ENCODE data around the gene RNF181. TPM values are rescaled to one million over a fixed set of nuclear protein-coding genes. Genes with fewer than 3 reads are reported as not detected.
A peak's percentile ranks its signal among the peaks of the same experiment; 100 is the strongest.
"Not testable (repeated sequence)": the region's sequence is repeated elsewhere in the genome, so short reads cannot be mapped to it uniquely, and the experiment has no call there.

The RNF181 gene
- total RNA-seq, 1 donor from 2014 or later: 95.2 TPM

DNA sequence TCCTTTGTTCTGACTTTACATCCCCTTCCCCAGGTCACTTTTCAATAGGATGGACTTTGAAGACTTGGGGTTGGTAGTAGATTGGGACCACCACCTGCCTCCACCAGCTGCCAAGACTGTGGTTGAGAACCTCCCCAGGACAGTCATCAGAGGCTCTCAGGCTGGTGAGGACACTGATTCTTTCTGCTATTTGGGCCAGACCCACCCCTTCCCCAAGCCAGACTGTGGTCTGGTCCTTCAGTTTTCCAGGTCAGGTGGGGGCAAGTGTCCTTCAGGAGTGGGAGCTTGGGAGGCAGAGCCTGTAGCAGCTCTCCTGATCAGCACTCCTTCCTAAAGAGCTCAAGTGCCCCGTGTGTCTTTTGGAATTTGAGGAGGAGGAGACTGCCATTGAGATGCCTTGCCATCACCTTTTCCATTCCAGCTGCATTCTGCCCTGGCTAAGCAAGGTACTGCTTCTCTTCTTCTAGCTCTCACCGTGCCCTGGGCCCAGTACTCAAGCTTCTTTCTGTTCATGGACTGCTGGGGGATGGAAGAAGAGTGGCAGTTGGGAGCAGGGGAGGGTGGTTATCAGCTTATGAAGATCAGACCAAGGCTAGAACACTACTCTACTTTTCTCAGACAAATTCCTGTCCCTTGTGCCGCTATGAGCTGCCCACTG lies 1.1 kb downstream of the RNF181 start:
- ATAC-seq: no peak

DNA sequence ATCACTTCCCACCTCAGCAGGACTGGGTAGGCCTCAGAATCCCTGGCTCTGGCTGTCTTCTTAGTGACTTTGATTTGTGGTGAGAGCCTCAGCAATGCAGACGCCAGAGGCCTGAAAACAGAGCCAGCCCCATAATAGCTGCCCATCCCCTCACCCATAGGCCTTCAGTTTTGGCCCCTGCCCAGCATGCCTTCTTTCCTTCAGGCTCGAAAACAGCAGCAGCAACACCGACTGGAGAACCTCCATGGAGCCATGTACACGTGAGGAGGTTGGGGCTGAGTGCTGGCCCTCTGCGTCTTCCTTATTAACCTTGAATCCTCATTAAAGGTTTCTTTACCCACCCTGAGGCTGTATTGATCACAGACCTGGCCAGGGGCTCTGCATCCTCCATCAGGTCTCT lies 1.7 kb downstream of the RNF181 start:
- no peak for ATAC-seq

DNA sequence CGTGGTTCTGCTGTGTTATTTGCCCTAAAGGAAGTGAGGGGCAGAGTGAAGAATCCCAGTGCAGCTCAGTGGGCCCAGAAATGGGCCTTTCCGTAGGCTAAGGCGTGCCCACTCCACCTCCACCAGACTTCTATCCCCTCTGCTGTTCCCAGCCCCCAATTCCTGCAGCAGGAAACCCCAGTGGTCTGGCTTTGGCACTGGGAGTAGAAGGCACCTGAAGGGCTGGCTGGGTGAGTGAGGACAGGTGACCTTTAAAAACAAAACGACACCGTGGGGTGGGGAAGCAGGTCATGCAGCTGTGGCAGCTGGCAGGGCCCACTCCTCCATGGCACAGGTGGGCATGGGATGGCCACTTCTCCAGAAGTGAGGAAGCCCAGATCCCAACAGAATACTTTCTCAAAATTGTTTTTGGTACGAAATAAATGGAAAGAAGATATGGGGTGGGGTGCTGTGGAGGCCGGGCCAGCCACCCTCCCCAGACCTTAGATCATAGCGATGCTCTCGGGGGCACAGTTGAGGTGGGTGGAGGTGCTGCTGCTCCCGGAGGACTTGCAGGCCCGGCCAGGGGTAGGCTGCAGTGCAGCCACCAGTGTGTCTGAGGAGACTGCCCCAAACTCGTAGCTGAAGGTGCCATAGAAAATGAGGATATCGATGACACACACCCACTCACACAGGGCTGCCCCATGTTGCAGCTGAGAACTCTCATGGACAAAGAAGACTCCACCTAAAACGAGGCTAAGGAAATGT lies 3.2 kb downstream of the RNF181 start:
- ATAC-seq: no peak

DNA sequence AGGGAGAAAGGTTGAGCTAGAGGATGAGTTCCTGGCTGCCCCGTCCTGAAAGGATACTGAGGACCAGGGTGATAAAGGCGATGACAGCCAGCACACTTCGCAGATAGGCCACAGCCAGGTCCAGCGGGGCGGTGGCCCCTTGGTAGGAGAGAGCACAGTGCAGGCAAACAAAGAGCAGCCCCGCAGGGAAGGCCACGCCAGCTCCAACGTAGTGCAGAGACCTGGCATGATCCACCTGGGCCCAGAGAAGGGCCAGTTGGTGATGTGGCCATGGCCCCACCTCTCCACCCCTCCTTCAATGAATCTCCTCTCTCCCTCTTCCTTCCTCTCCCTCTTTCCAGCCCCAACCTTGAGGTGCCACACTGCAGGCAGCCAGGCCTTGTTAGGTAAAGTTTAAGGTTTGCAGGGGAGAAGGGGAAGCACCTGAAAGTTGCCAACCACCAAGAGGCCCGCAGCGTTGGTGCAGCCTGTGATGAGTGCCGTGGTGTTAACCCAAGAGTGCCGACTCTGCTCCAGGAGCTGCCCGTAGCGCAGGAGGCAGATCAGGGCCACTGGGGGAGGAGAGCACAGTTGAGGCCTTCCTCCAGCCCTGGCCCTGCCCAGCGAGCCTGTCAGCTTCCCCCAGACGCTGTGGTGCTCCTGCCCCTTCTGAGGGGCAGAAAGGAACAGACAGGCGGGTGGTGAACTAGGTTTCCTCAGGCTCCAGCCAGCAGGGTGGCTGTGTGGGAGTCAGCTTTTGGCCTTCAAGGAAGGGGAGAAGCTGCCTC lies 4.1 kb downstream of the RNF181 start:
- no peak for ATAC-seq

DNA sequence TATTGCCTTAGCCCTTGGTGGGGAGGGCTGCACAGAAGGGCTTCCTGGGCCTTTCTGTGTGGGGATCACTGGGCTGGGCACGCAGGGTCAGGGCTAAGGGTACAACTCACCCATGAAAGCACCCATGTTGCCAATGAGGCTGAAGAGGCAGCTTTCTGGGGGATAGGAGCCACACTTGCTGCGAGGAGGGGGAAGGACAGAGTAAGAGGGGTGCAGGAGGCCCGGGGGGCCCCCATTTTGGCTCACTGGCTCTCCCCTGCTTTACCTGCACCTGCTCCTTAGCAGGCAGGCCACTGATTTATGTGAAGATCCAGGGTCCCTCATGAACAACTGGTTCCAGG lies 4.7 kb downstream of the RNF181 start:
- no peak for ATAC-seq

DNA sequence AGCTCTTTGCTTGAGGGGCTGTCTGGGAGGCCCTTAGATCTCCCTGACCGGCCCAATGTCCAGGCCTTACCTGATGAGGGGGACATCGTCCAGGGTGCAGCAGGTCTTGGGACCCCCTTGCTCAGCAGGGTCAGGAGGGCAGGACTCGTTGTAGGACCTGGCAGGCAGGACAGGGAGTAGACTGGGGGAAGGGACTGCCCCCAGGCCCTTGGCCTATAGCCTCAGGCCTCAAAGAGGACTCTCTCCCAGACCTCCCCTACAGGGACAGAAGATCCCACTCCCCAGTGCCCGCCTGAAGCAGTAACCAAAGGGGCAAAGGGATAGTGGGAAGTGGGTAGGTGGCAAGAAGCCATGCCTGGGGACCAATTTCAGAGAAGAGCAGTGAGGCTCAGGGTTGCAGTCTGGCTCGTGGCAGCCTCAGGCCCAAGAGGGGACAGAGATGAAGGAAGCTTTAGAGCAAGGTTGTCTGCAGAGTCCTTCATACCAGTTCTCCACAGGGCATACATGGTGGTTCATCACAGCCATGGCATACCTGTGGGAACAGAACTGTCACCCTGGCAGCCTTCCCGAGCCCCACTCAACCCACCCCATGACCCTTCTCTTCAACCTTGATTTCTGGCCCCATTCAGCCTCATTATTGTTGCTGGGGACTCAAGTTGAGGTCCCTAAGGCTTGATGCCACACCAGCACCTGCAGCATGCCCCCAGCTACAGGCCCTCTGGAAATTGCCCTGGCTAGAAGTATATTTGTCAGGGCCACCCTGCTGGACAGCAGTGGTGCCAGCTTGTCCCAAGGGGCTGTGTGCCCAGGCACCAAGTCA lies 5.6 kb downstream of the RNF181 start:
- no peak for ATAC-seq

DNA sequence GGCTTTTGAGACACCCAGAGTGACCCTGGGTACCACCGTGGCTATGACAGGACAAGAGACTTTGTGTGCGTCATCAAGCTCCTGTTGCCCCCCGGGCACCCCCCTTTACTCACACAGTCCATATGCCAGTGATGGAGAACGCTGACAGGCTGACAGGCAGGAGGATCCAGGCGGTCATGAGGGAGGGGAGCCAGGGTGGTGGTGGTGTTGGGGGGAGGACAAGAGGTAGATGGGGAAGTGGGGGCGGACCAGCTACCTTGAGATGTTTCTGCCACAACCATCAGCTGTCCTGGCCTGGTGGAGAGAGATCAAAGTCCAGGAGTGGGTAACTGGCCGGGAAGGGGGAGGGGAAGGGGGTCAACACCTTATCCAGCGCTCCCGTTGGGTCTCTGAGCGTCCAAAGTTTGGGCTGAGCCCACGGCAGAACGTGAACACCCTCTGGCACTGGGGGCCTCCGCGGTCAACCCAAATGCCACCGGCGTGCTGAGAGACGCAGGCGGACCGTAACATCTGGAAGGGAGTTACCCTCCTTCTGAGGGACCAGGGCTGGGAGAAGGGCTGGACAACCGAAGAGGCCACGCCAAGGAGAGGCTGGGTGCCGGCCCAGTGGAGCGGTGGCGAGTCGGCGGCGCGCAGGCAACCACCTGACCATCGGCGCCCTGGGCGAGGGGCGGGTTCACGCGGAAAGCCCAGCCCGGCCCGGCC lies 6.4 kb downstream of the RNF181 start:
- ATAC-seq: peak; percentile 56

DNA sequence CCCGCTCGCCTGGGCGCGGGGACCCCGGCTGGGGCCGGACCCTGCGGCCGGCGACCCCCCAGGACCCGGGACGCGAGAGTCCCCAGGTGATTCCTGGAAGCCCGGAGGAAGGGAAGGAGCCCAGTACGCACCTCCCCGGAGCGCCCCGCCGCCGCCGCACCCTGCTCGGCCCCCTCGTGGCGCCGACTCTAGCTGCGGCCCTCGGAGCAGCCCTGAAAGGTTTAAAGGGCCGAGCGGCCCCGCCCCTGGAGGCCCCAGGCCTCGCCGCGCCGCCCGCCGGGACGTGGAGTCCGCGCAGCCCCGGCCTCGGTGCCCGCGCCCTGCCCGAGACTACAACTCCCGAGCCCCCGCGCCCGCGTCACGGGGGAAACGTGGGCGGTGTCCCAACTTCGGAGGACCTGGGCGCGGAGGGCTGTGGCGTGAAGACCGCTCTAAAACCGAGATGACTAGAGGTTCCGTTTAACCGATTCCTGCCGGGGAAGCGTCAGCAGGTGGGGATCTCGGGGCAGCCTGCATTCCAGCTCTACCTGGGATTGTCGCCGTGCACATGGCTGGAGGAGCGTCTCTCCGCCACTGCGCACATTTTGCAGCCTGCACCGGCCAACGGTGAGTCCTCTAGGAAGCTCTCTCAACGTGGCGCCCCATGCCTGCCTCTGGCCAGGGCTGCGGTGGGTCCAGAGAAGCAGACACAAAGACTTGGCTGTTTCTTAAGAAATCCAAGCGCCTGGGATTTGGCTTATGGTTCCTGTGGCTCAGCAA lies 7.1 kb downstream of the RNF181 start, which contains the start of gene TMEM150A:
Gene TMEM150A, minus strand, starts transcription at position 223 of the 759 bp plus-strand sequence. CDS start 750 bp downstream, outside the sequence.
- ATAC-seq: peak; percentile 93

DNA sequence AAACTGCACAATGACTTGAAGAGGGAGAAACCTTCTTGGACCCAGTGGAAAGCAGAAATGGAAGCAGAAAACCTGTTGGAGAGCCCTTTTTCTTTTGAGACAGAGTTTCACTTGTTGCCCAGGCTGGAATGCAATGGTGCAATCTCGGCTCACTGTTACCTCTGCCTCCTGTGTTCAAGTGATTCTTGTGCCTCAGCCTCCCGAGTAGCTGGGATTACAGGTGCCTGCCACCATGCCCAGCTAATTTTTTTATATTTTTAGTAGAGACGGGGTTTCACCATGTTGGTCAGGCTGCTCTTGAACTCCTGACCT lies 8.5 kb downstream of the RNF181 start:
- ATAC-seq: not testable (repeated sequence)

DNA sequence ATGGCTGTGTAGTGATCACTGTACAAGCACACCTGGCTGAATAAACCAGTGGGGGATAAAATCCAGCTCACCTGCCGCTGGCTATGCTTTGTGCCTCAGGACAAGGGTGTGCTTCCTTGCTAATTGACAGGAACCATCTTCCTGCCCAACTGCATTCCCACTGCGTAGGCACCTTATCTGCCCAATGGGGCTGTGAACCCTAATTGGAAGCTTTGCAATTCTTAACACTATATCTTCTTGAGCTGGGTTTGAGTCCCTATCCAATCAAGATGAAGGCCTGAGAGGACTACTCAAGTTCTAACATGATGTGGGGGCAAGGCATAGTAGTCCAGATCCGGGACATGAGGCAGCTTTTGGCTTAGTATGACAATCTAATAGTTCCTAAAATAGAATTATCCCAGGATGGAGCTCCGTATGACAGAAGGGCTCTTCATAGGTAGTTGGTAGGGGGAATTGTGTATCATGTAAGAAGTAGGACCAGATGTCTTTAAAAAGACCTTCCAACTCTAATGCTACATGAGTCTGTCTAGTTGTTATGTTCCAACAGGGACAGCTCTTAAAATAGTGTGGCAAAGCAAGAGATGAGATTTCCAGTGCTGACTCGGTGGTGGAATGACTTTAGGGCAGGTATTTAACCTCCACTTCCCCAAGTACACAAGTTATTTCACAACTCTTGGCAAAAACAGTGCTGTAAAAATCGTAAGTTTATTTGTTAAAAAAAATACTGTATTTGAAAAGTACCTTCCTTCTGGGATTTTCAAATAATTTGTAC lies 9.2 kb downstream of the RNF181 start:
- ATAC-seq: peak; percentile 25

DNA sequence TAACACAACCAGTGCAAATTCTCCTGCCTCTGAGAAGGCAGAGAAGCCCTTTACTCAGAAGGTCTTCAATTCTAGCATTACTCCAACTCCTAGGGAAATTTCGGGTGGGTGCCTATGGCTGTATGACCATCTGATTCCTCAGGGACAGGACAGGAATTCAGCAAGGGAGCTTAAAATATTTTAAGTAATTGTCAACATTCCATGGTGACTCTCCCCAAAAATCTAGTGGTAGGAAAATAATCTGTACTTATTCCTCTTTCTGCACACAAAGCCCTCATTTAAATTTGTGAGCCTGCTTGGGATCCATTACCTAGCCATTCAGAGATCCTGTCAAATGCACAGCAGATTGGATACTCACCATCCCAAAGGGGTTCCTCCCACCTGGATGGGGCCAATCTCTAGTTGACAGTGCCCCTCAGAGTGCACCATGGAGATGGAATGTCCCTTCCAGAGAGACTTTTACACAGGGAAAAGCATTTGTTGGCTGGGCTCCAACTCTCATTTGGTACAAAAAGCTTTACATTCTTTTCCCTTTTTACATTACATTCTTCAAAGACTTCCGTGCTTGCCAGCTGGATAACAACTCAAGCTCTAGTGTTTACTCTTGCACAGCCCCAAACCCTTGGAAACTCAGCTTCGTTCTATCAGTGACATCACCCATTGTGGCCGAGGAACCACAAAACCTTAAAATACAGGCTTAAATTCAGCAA lies 10.0 kb downstream of the RNF181 start:
- no peak for ATAC-seq

DNA sequence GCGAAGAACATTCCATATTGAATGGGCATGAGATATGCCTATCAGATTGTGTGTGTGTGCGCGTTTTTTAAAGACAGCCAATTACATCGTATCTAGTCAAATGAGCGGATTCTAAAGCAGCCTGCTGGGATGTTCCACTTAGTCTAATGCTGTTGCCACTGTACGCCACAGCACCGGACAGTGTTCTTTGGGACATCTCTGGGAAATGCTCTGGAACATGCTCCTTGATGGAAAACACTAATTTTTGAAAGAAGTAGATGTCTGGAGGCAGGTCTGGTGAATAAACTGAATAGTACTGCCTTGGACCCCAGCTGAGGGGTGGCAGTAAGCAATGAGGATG lies 10.5 kb downstream of the RNF181 start:
- no peak for ATAC-seq

DNA sequence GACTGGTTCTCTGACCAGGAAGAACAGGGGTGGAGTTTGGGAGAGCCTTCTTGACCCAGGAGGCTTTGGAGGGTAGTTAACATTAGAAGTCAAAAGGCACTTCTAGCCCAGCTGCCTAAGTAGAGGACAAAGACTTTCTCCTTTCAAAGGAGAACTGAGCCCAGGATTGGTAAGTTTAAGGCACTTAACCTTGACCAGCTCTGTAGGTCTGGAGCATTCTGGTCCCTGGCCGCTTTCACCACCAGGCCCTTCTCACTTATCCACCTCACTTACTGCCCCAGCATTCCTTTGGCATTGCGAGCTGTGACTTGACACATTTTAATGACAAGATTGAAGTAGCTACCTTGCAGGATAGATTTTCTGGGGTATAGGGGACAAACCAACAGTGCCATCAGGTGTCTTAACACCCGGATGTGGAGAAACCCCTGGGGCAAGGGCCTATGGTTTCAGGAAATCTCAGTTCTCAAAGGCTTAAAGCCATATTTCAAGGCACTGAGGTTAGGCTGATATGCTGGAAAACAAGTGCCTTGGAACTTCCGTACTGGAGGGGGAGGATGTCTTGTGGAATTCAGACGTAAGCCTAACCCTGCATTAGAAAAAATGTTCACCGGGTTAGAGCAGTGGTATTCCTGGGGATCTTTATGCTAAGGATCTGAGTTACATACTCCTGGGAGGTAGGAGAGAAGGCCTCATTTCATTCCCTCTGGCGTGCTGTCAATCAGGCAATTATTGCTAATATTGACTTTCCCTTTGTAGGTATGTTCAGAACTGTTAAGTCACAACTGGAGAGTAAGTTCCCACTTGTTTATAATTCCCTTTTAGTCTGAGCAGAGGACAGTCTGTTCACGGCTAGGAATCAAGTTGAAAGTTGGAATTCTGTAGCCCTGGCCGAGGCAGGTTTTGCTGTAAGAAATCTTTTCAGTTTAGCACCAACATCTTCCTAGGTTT lies 12.0 kb downstream of the RNF181 start:
- no peak for ATAC-seq

DNA sequence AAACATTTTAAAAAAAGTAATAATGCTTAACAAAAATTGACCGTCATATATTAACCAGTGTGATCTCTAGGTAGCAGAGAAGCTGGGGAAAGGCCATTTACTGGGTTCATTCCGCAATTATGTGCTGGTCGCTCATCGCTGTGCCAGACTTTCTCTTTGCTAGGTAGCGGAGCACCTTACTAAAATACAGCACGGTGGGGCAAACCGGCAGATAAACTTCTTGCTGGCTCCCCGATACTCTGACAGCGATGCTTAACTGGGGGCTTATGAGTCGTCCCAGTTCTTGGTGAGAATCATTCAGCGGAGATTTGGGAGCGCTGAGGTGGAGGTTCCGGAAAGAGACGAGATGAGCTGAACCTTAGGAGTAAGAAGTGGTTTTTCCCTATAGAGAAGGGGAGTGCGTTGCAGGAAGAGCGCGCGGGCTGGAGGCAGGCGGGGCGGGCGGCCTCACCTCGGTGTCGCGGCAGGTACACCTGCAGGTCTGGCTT lies 15.7 kb downstream of the RNF181 start:
- no peak for ATAC-seq

DNA sequence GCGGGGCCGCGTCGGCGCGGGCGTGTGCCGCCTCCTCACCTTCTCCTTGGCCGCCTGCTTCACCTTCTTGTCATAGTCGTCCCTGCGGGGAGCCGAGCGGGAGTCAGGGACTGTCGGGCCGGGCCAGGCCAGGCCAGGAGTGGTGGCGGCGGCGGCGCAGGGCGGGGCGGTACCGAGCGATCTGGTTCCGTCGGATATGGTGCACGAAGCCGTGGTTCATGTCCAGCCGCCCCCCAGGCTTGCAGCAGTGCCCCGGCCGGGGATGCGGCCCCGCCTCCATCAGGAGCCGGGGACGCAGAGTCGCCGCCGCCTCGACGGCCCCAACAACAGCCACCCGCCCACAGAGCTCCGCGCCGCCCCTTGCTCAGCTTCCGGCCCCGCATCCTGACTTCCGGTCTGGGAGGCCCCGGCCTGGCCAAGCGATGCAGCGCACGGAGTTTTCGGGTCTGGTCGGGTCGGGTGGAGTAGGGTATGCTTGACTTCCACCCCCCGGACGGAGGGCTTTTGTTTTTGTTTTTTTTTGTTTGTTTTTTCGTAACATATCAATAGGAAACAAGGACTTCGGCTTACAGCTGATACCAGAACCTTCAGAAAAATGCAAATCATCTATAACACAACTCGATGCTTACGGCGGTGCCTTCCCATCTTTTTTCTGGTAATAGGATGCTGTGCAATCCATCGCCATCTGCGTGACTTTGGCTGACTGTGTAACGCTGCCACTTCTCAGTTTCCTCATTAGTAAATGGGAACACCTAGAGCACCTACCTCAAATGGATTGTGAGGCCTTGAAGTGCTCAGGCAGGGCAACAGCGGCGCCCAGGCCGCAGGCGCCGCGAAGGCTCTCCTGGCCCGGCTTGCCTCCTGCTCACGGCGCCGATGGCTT lies 16.4 kb downstream of the RNF181 start, which contains the start of gene C2orf68:
Gene C2orf68, minus strand, starts transcription at position 362 of the 883 bp plus-strand sequence. Its CDS starts 82 bp downstream, at position 280.
- peak; percentile 85 for ATAC-seq

DNA sequence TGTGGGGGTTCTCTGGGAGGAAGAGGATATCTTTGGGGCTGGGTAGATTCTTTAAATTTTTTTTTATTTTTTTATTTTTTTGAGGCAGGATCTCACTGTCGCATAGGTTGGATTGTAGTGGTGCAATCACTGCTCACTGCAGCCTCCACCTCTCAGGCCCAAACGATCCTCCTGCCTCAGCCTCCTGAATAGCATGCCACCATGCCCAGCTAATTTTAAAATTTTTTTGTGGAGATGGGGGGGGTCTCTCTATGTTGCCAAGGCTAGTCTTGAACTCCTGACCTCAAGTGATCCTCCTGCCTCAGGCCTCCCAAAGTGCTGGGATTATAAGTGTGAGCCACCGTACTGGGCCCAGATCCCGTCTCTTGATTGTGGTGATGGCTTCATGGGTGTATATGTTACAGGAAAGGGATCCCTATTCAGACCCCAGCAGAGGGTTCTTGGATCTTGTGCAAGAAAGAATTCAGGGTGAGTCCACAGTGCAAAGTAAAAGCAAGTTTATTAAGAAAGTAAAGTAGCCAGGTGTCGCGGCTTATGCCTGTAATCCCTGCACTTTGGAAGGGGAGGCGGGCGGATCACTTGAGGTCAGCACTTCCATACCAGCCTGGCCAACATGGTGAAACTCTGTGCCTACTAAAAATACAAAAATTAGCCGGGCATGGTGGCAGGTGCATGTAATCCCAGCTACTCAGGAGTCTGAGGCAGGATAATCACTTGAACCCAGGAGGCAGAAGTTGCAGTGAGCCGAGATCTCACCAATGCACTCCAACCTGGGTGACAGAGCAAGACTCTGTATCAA lies 18.4 kb downstream of the RNF181 start:
- no peak for ATAC-seq

DNA sequence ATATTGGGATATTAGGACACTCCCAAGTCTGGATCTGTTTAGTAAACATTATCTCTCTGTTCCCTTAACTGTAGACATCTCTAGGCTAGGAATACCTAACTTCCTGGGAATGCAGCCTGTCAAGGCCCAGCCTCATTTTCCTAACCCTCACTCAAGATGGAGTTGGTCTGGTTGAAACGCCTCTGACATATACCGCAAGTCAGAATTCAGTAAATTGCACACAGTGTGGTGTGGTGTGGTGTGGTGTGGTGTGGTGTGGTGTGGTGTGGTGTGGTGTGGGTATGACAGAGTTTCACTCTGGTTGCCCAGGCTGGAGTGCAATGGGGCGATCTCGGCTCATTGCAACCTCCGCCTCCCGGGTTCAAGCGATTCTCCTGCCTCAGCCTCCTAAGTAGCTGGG lies 19.2 kb downstream of the RNF181 start:
- not testable (repeated sequence) for ATAC-seq

Data from esophagus mucosa (tissue), 1 donor.